Natural killer cell treated with Interleukin-12 subunit alpha and Interleukin-12 subunit beta and Interleukin-15 and Interleukin-18, amount 100 ng/mL, for 72 hours (primary cell): Measurements from ENCODE around the gene IDNK. TPM values are rescaled to one million over a fixed set of nuclear protein-coding genes. Genes with fewer than 3 reads are reported as not detected.

Source experiments
- ATAC-seq, 2 donors: fragments of 150-1000 bp; cut with Tn5 transposase in 1 of 2; sonication (Bioruptor Pico), chemical (Tn5 transposase) in 1 of 2; 2 replicates each; pipeline ENCODE4 v1.10.0; 2021
- DNase-seq: peaks from one replicate; pipeline ENCODE4 v3.0.0; 2022; ENCODE audit warnings: low spot score
- H3K27ac Mint-ChIP-seq, 2 donors: 1 replicate in 1 of 2; 2 replicates in 1 of 2; pipeline ENCODE4 v1.8.0; 2022; ENCODE audit warnings: mixed read lengths in 2 of 2, mild to moderate bottlenecking in 1 of 2, moderate library complexity in 1 of 2
- H3K27me3 Mint-ChIP-seq, 2 donors: 1 replicate in 1 of 2; 2 replicates in 1 of 2; pipeline ENCODE4 v1.8.0; 2022; ENCODE audit warnings: mixed read lengths in 2 of 2
- H3K36me3 Mint-ChIP-seq: one replicate; pipeline ENCODE4 v1.8.0; 2022; ENCODE audit warnings: mixed read lengths
- H3K4me1 Mint-ChIP-seq, 2 donors: 1 replicate in 1 of 2; 2 replicates in 1 of 2; pipeline ENCODE4 v1.8.0; 2022; ENCODE audit warnings: low read depth in 2 of 2, mixed read lengths in 2 of 2, mild to moderate bottlenecking in 1 of 2
- H3K4me3 Mint-ChIP-seq: one replicate; pipeline ENCODE4 v1.8.0; 2022; ENCODE audit warnings: mixed read lengths
- H3K9me3 Mint-ChIP-seq: 2 replicates; pipeline ENCODE4 v1.8.0; 2022; ENCODE audit warnings: mixed read lengths
- total RNA-seq, 2 donors: library from RNA; stranded (reverse); gene quantifications; one replicate each; pipeline ENCODE4 v1.2.3, GENCODE V29; 2022

The IDNK gene
- total RNA-seq, 2 donors from 2014 or later, result 5.1 to 6.0 TPM

- no peaks in the 10 kb centered on the region for H3K27me3 Mint-ChIP-seq
- DNase-seq (no peak), ATAC-seq (no peak)
- peaks cover 4% of the 10 kb centered on the region for H3K36me3 Mint-ChIP-seq
- no peak overlapping the region for H3K4me3 Mint-ChIP-seq
- peaks cover 19% of the 10 kb centered on the region in 2 donors for H3K4me1 Mint-ChIP-seq
- no peaks in the 10 kb centered on the region for H3K9me3 Mint-ChIP-seq
- no peak overlapping the region for H3K27ac Mint-ChIP-seq
These were observed 54.7 kb downstream of the IDNK start for GRCh38 chr9:83677596-83677995.

- Mint-ChIP-seq H3K36me3 (peaks cover 4% of the 10 kb centered on the region), H3K4me1 (peaks cover 18 to 20% of the 10 kb centered on the region in 2 donors), H3K4me3 (no peak overlapping the region), H3K9me3 (no peaks in the 10 kb centered on the region), H3K27me3 (no peaks in the 10 kb centered on the region), H3K27ac (no peak overlapping the region)
- no peak for DNase-seq
- ATAC-seq, result no peak
These were observed 57.3 kb downstream of the IDNK start for GRCh38 chr9:83680233-83680632.

DNA sequence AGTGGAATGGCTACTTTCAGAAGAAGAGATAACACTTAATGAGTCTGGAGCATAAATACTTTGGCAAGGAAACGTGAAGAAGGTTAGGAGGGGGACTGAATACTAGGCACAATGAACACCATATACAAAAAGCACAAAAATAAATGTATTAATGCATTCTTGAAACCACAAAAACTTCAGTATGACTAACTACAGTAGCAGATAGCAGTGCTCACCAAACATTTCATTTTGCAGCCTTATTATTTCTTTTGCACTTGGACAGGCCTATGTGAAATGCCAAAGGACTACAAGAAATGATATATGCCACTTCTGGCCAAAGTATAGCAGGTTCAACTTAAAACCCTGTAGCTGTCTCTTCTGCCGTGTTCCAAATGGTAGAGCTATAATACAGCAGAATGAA is 58.5 kb downstream of the IDNK start:
- ATAC-seq, result no peak
- H3K9me3 Mint-ChIP-seq, result no peaks in the 10 kb centered on the region
- peaks cover 20 to 22% of the 10 kb centered on the region in 2 donors for H3K4me1 Mint-ChIP-seq
- no peaks in the 10 kb centered on the region for H3K27me3 Mint-ChIP-seq
- no peak overlapping the region for H3K4me3 Mint-ChIP-seq
- H3K27ac Mint-ChIP-seq, result no peak overlapping the region
- peaks cover 4% of the 10 kb centered on the region for H3K36me3 Mint-ChIP-seq
- no peak for DNase-seq

GRCh38 chr9:83688921-83689320 is 66.0 kb downstream of the IDNK start:
- ATAC-seq (peak; percentile 65 to 66), DNase-seq (no peak)
- peak overlapping the region in 1 of 2 donors; percentile 23 for H3K27ac Mint-ChIP-seq
- H3K36me3 Mint-ChIP-seq, result no peaks in the 10 kb centered on the region
- H3K4me3 Mint-ChIP-seq, result peak overlapping the region; percentile 38
- no peaks in the 10 kb centered on the region for H3K9me3 Mint-ChIP-seq
- peaks cover 46 to 59% of the 10 kb centered on the region in 2 donors for H3K4me1 Mint-ChIP-seq
- H3K27me3 Mint-ChIP-seq, result no peaks in the 10 kb centered on the region

DNA sequence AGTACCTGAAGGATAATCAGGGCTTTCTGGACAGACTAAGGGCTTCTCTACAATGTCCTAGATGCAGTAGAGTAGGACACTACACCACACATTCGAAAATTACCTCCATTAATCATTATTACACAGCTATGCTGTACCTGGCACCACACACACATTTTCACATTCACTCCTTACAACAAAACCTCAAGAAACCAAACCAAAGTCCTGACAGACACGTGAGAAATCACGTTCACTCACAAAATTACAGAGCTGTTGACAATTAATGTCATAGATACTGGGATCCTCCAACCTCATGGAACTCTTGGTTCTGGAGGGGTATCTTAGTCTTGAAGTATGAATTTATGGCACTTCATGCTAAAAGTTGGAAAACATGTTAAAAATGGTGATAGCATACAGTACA is 68.5 kb downstream of the IDNK start:
- Mint-ChIP-seq H3K27me3 (no peaks in the 10 kb centered on the region), H3K36me3 (no peaks in the 10 kb centered on the region), H3K4me1 (peaks cover 48 to 61% of the 10 kb centered on the region in 2 donors), H3K27ac (no peak overlapping the region), H3K4me3 (no peak overlapping the region), H3K9me3 (no peaks in the 10 kb centered on the region)
- ATAC-seq (no peak), DNase-seq (no peak)

Other genes with a start within 250 kb of the IDNK start
- gene FRMD3, start 84.7 kb upstream of the IDNK start, total RNA-seq, result under 1 TPM; 0.43 to 0.59 TPM
- gene UBQLN1, start 84.8 kb downstream of the IDNK start, total RNA-seq, result 10 to 100 TPM; 81.9 to 86.3 TPM
- gene GKAP1, start 194.6 kb downstream of the IDNK start, total RNA-seq, result 1 to 10 TPM; 2.5 to 4.3 TPM